Measurements from ENCODE around the gene GLTP. TPM values are rescaled to one million over a fixed set of nuclear protein-coding genes. Genes with fewer than 3 reads are reported as not detected.
"Not testable (repeated sequence)": the region's sequence is repeated elsewhere in the genome, so short reads cannot be mapped to it uniquely, and the experiment has no call there.

Gene GLTP
- total RNA-seq, 1 donor from 2014 or later: 51.2 TPM

DNA sequence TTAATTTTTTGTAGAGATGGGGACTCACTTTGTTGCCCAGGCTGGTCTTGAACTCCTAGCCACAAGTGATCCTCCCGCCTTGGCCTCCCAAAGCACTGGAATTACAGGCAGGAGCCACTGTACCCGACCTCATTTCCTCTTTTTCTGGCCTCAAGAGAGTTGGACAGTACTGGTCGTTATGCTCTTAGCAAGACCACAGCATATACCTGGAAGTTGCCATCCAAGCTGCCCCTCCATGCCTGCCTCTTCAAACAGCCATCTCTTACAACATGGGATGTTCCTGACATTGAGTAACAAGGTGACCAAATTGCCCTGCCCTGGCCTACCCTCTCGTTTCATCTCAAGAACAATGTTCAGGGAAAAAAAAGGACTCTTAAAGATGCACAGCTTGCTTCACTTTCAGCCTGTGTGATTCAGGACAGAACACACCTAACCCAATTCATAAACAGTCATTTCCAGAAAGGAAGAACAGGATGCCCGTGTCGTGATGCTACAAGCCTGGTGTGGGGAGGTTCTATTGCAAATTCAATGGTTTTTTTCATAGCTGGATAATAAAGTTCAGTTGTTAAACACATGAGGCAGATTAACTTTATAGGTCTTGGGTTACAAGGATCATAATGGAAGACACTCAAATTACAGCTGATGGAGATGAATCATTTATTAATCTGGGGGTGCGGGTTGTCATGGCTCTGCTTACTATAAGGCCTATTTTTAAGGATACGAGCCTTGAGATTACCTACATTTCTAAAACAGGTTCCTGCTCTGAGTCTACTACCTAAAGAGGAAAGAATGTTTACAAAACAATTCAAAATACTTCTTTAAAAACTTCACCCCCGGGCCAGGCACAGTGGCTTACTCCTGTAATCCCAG, 11.9 kb downstream of the GLTP start:
- Mint-ChIP-seq H3K4me1 (ENCODE audit: unreplicated experiment) (peaks cover 36% of the 10 kb centered on the region), H3K36me3 (ENCODE audit: low read depth, unreplicated experiment) (peaks cover 6% of the 10 kb centered on the region), H3K4me3 (ENCODE audit: unreplicated experiment) (peak overlapping the region; percentile 6), H3K9me3 (ENCODE audit: unreplicated experiment) (no peaks in the 10 kb centered on the region), H3K27me3 (ENCODE audit: unreplicated experiment) (no peaks in the 10 kb centered on the region), H3K27ac (ENCODE audit: unreplicated experiment) (no peak overlapping the region)
- TF ChIP-seq, protein P1, sequence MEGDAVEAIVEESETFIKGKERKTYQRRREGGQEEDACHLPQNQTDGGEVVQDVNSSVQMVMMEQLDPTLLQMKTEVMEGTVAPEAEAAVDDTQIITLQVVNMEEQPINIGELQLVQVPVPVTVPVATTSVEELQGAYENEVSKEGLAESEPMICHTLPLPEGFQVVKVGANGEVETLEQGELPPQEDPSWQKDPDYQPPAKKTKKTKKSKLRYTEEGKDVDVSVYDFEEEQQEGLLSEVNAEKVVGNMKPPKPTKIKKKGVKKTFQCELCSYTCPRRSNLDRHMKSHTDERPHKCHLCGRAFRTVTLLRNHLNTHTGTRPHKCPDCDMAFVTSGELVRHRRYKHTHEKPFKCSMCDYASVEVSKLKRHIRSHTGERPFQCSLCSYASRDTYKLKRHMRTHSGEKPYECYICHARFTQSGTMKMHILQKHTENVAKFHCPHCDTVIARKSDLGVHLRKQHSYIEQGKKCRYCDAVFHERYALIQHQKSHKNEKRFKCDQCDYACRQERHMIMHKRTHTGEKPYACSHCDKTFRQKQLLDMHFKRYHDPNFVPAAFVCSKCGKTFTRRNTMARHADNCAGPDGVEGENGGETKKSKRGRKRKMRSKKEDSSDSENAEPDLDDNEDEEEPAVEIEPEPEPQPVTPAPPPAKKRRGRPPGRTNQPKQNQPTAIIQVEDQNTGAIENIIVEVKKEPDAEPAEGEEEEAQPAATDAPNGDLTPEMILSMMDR (IDR thresholded peaks at IDR 0.05; ENCODE audit: unreplicated experiment): no peak
- no peak for DNase-seq (ENCODE audit: low spot score)

DNA sequence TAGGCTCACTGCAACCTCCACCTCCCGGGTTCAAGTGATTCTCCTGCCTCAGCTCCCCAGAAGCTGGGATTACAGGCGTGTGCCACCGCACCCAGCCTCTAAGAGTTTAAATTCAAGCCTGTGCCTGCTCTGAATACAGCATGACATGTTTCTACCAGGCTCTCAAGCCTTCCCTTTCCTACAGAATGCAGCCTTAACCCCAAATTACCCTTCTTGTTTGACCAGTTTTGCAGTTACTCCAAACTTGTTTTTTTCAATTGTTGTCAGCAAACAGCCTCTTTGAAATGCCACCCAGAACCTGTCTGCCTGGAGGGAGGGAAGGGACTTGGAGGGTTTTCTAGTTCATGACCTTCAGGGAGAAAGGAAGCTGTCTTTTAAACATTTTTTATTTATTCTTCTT, 15.4 kb downstream of the GLTP start:
- no peak overlapping the region for H3K4me3 Mint-ChIP-seq (ENCODE audit: unreplicated experiment)
- H3K27me3 Mint-ChIP-seq (ENCODE audit: unreplicated experiment): no peaks in the 10 kb centered on the region
- DNase-seq (ENCODE audit: low spot score): no peak

DNA sequence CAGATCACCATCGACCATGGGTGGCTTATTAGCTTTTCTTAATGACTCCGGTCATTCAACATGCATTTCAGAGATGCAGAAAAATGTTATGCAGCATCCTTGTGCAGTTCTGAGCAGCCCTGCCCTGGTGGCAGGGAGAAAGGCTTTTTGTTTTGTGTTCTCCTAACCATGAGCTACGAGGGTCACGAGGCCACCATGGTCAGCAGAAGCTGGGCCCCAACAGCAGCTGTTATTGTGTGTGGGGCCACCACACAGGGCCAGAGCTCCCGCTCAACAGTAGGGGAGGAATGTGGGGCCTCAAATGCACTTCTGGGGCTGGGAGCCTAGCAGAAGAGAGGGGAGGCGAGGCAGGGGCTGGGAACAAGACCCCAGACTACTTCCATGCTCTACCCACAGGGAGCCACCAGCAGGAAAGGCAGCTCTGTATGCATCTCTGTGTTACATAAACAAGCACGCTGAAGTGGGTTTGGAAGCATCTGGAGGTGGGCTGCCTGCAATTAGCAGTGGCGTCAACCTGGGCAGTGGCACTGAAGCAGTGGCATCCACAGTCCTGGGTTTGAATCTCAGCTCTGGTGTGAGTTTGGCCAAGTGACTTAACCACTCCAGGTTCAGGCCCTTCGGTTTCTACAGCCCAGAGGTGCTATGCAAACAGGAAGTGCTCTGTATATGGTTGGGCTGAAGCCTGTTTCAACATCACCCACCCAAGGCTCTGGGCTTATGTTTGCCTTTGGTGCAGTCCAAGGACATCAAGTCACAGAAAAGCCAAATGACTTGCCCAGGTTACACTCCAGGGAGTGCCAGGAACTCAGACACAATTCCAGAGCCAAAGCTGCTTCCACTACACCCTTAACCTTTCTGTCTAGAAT, 16.3 kb downstream of the GLTP start:
- TF ChIP-seq, protein P1 (IDR thresholded peaks at IDR 0.05; ENCODE audit: unreplicated experiment): no peak
- H3K4me3 Mint-ChIP-seq (ENCODE audit: unreplicated experiment): no peak overlapping the region
- H3K27me3 Mint-ChIP-seq (ENCODE audit: unreplicated experiment): no peaks in the 10 kb centered on the region

More for the DNA sequence above, 15.4 kb downstream of the GLTP start:
- TF ChIP-seq, protein P1 (IDR thresholded peaks at IDR 0.05; ENCODE audit: unreplicated experiment): no peak
- H3K9me3 Mint-ChIP-seq (ENCODE audit: unreplicated experiment): no peaks in the 10 kb centered on the region
- no peak overlapping the region for H3K27ac Mint-ChIP-seq (ENCODE audit: unreplicated experiment)
- peaks cover 16% of the 10 kb centered on the region for H3K4me1 Mint-ChIP-seq (ENCODE audit: unreplicated experiment)
- no peaks in the 10 kb centered on the region for H3K36me3 Mint-ChIP-seq (ENCODE audit: low read depth, unreplicated experiment)

DNA sequence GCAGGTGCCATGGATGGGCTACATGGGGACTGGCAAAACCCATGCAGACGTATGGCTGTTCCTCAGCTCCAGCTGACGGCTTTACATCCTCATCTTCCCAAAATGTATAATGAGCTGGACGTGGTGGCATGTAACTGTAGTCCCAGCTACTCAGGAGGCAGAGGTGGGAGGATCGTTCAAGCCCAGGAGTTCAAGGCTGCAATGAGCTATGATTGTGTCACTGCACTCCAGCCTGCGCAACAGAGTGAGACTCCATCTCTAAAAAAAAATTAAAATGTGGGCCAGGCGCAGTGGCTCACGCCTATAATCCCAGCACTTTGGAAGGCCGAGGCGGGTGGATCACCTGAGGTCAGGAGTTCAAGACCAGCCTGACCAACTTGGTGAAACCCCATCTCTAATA, 17.9 kb downstream of the GLTP start:
- H3K36me3 Mint-ChIP-seq (ENCODE audit: low read depth, unreplicated experiment); H3K27me3 Mint-ChIP-seq (ENCODE audit: unreplicated experiment); H3K9me3 Mint-ChIP-seq (ENCODE audit: unreplicated experiment); DNase-seq (ENCODE audit: low spot score); H3K27ac Mint-ChIP-seq (ENCODE audit: unreplicated experiment); H3K4me3 Mint-ChIP-seq (ENCODE audit: unreplicated experiment): not testable (repeated sequence)
- peaks cover 14% of the 10 kb centered on the region for H3K4me1 Mint-ChIP-seq (ENCODE audit: unreplicated experiment)

More for the DNA sequence above, 16.3 kb downstream of the GLTP start:
- no peak overlapping the region for H3K27ac Mint-ChIP-seq (ENCODE audit: unreplicated experiment)
- H3K4me1 Mint-ChIP-seq (ENCODE audit: unreplicated experiment): peaks cover 16% of the 10 kb centered on the region
- no peaks in the 10 kb centered on the region for H3K9me3 Mint-ChIP-seq (ENCODE audit: unreplicated experiment)
- no peaks in the 10 kb centered on the region for H3K36me3 Mint-ChIP-seq (ENCODE audit: low read depth, unreplicated experiment)
- DNase-seq (ENCODE audit: low spot score): no peak

DNA sequence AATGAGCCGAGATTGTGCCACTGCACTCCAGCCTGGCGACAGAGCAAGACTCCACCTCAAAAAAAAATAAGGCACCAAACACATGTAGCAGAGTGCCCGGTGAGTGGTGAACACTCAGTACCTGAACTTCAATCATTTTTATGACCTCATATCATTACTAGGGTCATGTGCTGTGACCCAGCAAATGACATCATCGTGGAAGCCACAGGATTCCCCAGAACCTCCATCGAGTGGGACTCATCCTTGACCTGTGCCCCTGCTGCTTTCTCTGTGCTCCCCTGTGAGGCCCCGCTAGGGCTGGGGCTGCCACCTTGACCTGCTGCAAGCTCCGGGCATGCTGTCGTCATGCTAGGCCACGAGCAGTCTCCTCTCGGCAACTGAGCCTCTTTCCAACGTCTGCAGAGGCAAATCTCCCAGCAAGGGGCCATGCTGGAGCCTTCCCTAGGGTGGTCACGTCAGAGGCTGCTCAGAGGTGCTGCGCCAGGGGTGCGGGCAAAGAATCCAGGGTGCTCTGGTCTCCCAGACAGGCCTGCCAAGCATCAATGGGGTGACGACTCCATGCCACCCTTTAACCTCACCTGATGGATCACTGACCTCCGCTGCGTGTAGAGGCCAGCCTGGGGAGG, 18.5 kb downstream of the GLTP start:
- Mint-ChIP-seq H3K27ac (ENCODE audit: unreplicated experiment) (no peak overlapping the region), H3K9me3 (ENCODE audit: unreplicated experiment) (no peaks in the 10 kb centered on the region), H3K4me3 (ENCODE audit: unreplicated experiment) (no peak overlapping the region), H3K27me3 (ENCODE audit: unreplicated experiment) (no peaks in the 10 kb centered on the region), H3K36me3 (ENCODE audit: low read depth, unreplicated experiment) (peaks cover 3% of the 10 kb centered on the region), H3K4me1 (ENCODE audit: unreplicated experiment) (peaks cover 14% of the 10 kb centered on the region)
- TF ChIP-seq, protein P1 (IDR thresholded peaks at IDR 0.05; ENCODE audit: unreplicated experiment): no peak
- no peak for DNase-seq (ENCODE audit: low spot score)
